Neural cell (in vitro differentiated cells): ENCODE results near the gene MYOF. TPM values are rescaled to one million over a fixed set of nuclear protein-coding genes. Genes with fewer than 3 reads are reported as not detected.

Experiments
- H2AFZ ChIP-seq: fragments of 200-600, 300-800 bp; sonication (generic), shearing (Covaris generic); 2 replicates; pipeline ENCODE4 v1.6.0; 2014; ENCODE audit warnings: low read depth, mild to moderate bottlenecking, antibody characterized with exemption, low read length, moderate library complexity
- H3F3A ChIP-seq: fragments of 200-600 bp; shearing (Covaris generic); 2 replicates; pipeline ENCODE4 v1.6.1; 2016; ENCODE audit warnings: mild to moderate bottlenecking, moderate library complexity, mixed read lengths, antibody characterized with exemption, low read length; ENCODE audit not compliant: insufficient read depth, poor library complexity, severe bottlenecking
- H3K27ac ChIP-seq: fragments of 200-600, 300-800 bp; sonication (generic), shearing (Covaris generic); 2 replicates; pipeline ENCODE4 v1.5.1; 2014; ENCODE audit warnings: mild to moderate bottlenecking, low read length, moderate library complexity
- H3K27me3 ChIP-seq: fragments of 300-800, 200-600 bp; sonication (generic), shearing (Covaris generic); 2 replicates; pipeline ENCODE4 v1.6.0; 2014; ENCODE audit warnings: mild to moderate bottlenecking, low read depth, low read length, moderate library complexity; ENCODE audit not compliant: insufficient read depth
- H3K36me3 ChIP-seq: fragments of 300-800, 200-600 bp; sonication (generic), shearing (Covaris generic); 2 replicates; pipeline ENCODE4 v1.5.1; 2014; ENCODE audit warnings: mild to moderate bottlenecking, antibody characterized with exemption, low read length, moderate library complexity; ENCODE audit not compliant: insufficient read depth
- H3K4me2 ChIP-seq: fragments of 300-800, 200-600 bp; sonication (generic), shearing (Covaris generic); 2 replicates; pipeline ENCODE4 v1.6.0; 2014; ENCODE audit warnings: mild to moderate bottlenecking, low read length
- H3K4me3 ChIP-seq: fragments of 300-800, 200-600 bp; sonication (generic), shearing (Covaris generic); 2 replicates; pipeline ENCODE4 v1.5.1; 2014; ENCODE audit warnings: mild to moderate bottlenecking, low read length, moderate library complexity
- H3K79me2 ChIP-seq: fragments of 200-600 bp; shearing (Covaris generic); replicated peaks from 2 replicates; pipeline ENCODE4 v1.6.0; 2014; ENCODE audit warnings: mild to moderate bottlenecking, low read length, moderate library complexity; ENCODE audit not compliant: insufficient read depth
- H3K9ac ChIP-seq: fragments of 300-800, 200-600 bp; sonication (generic), shearing (Covaris generic); 2 replicates; pipeline ENCODE4 v1.6.1; 2016; ENCODE audit warnings: mild to moderate bottlenecking, low read length, mixed read lengths
- H3K9me2 ChIP-seq: fragments of 200-600 bp; shearing (Covaris generic); 2 replicates; pipeline ENCODE4 v1.6.1; 2016; ENCODE audit warnings: mild to moderate bottlenecking, low read length, mixed read lengths; ENCODE audit not compliant: insufficient read depth
- H3K9me3 ChIP-seq: fragments of 200-600, 300-800 bp; sonication (generic), shearing (Covaris generic); 2 replicates; pipeline ENCODE4 v1.6.1; 2016; ENCODE audit warnings: mild to moderate bottlenecking, mixed run types, low read length, moderate library complexity, mixed read lengths
- H4K20me1 ChIP-seq: fragments of 200-600 bp; shearing (Covaris generic); 2 replicates; pipeline ENCODE4 v1.6.1; 2016; ENCODE audit warnings: mild to moderate bottlenecking, mixed run types; ENCODE audit not compliant: insufficient read depth
- CTCF ChIP-seq: fragments of 450-650 bp; IDR thresholded peaks from 2 replicates; pipeline ENCODE4 v1.5.1; 2014; ENCODE audit warnings: antibody characterized with exemption, mild to moderate bottlenecking, moderate library complexity; ENCODE audit not compliant: poor library complexity, severe bottlenecking
- EP300 ChIP-seq: fragments of 450-650 bp; conservative IDR thresholded peaks from 2 replicates; pipeline ENCODE4 v1.6.1; 2014; ENCODE audit warnings: antibody characterized with exemption, mild to moderate bottlenecking, moderate library complexity; ENCODE audit not compliant: poor library complexity, severe bottlenecking
- EZH2 ChIP-seq: fragments of 200-600, 300-800 bp; shearing (Covaris generic), sonication (generic); IDR thresholded peaks from 2 replicates; pipeline ENCODE4 v1.6.1; 2014; ENCODE audit warnings: antibody characterized with exemption, low read length, borderline replicate concordance, mild to moderate bottlenecking; ENCODE audit not compliant: insufficient read depth, poor library complexity, severe bottlenecking
- MXI1 ChIP-seq: fragments of 450-650 bp; conservative IDR thresholded peaks from 2 replicates; pipeline ENCODE4 v1.6.1; 2014; ENCODE audit warnings: antibody characterized with exemption, mild to moderate bottlenecking; ENCODE audit not compliant: poor library complexity, severe bottlenecking
- POLR2AphosphoS5 ChIP-seq: IDR thresholded peaks from 2 replicates; pipeline ENCODE4 v1.6.1; 2012
- RAD21 ChIP-seq: fragments of 450-650 bp; conservative IDR thresholded peaks from 2 replicates; pipeline ENCODE4 v1.6.1; 2014; ENCODE audit warnings: antibody characterized with exemption, mild to moderate bottlenecking, moderate library complexity
- REST ChIP-seq: IDR thresholded peaks from 2 replicates; pipeline ENCODE4 v1.6.1; 2012; ENCODE audit warnings: borderline replicate concordance
- SMC3 ChIP-seq: fragments of 450-650 bp; conservative IDR thresholded peaks from 2 replicates; pipeline ENCODE4 v1.6.1; 2014; ENCODE audit warnings: antibody characterized with exemption, mild to moderate bottlenecking, moderate library complexity; ENCODE audit not compliant: poor library complexity
- TAF1 ChIP-seq: IDR thresholded peaks from 2 replicates; pipeline ENCODE4 v1.6.1; 2012; ENCODE audit warnings: low read depth
- polyA plus RNA-seq: library from polyadenylated mRNA; depleted of rRNA; stranded (reverse); fragments of >200 nt; gene quantifications from 2 replicates; pipeline ENCODE4 v1.2.3, GENCODE V29; 2014

MYOF gene
- polyA plus RNA-seq, 1 donor from 2014 or later: 0.47 TPM

GRCh38 chr10:93475871-93476270, 6.3 kb downstream of the MYOF start:
- no peak overlapping the region for H3K27ac ChIP-seq
- H2AFZ ChIP-seq: no peak overlapping the region
- H3K79me2 ChIP-seq: no peaks in the 10 kb centered on the region
- no peak for TF ChIP-seq EP300
- no peak for TF ChIP-seq SMC3
- TF ChIP-seq REST: no peak
- TF ChIP-seq POLR2AphosphoS5: no peak
- no peak for TF ChIP-seq EZH2
- TF ChIP-seq CTCF: no peak
- TF ChIP-seq RAD21: no peak
- TF ChIP-seq MXI1: no peak
- TF ChIP-seq TAF1: no peak
- H4K20me1 ChIP-seq: no peaks in the 10 kb centered on the region
- H3K27me3 ChIP-seq: no peaks in the 10 kb centered on the region
- H3K9me3 ChIP-seq: no peaks in the 10 kb centered on the region
- no peaks in the 10 kb centered on the region for H3K9me2 ChIP-seq
- no peaks in the 10 kb centered on the region for H3K36me3 ChIP-seq
- no peak overlapping the region for H3K9ac ChIP-seq
- no peak overlapping the region for H3K4me3 ChIP-seq
- H3K4me2 ChIP-seq: no peak overlapping the region
- no peaks in the 10 kb centered on the region for H3F3A ChIP-seq

DNA sequence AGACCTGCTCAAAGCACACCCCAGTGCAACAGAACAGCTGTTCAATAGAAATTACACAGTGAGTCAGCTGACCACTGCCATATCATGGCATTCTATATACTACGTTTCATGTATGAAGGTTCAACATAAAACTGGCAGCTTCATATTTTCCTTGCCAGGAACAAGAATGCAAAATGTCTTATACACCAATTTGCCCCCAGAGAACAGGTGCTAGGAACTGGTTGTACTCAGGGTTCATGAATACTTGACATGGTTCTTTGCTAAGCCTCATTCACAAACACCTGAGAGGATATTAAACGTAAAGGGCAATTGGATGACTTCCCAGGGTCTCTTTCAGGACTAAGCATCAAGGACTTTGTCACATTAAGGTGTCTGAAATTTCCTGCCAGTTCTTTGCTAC, 6.9 kb downstream of the MYOF start:
- H3K4me3 ChIP-seq: no peak overlapping the region
- H4K20me1 ChIP-seq: no peaks in the 10 kb centered on the region
- H3K79me2 ChIP-seq: no peaks in the 10 kb centered on the region
- no peaks in the 10 kb centered on the region for H3F3A ChIP-seq
- no peaks in the 10 kb centered on the region for H3K9me3 ChIP-seq
- H3K36me3 ChIP-seq: no peaks in the 10 kb centered on the region
- TF ChIP-seq POLR2AphosphoS5: no peak
- H3K27ac ChIP-seq: no peak overlapping the region
- H2AFZ ChIP-seq: no peak overlapping the region
- no peak overlapping the region for H3K4me2 ChIP-seq
- H3K9me2 ChIP-seq: no peaks in the 10 kb centered on the region
- H3K27me3 ChIP-seq: no peaks in the 10 kb centered on the region
- H3K9ac ChIP-seq: no peak overlapping the region

GRCh38 chr10:93473804-93474472, 8.2 kb downstream of the MYOF start:
- no peaks in the 10 kb centered on the region for H3K36me3 ChIP-seq
- H3K9me2 ChIP-seq: no peaks in the 10 kb centered on the region
- no peaks in the 10 kb centered on the region for H3K9me3 ChIP-seq
- no peak overlapping the region for H3K4me2 ChIP-seq
- no peaks in the 10 kb centered on the region for H3K27me3 ChIP-seq
- H3K4me3 ChIP-seq: no peak overlapping the region
- H3K79me2 ChIP-seq: no peaks in the 10 kb centered on the region
- no peaks in the 10 kb centered on the region for H3F3A ChIP-seq
- H2AFZ ChIP-seq: no peak overlapping the region
- no peak overlapping the region for H3K9ac ChIP-seq
- H4K20me1 ChIP-seq: no peaks in the 10 kb centered on the region
- TF ChIP-seq CTCF (no peak), MXI1 (no peak), RAD21 (no peak), POLR2AphosphoS5 (no peak), REST (no peak), TAF1 (no peak), EZH2 (no peak), EP300 (no peak), SMC3 (no peak)
- no peak overlapping the region for H3K27ac ChIP-seq
